ENCODE results near the gene RANBP3L. TPM values are rescaled to one million over a fixed set of nuclear protein-coding genes. Genes with fewer than 3 reads are reported as not detected.
"Not testable (repeated sequence)": the region's sequence is repeated elsewhere in the genome, so short reads cannot be mapped to it uniquely, and the experiment has no call there.

RANBP3L gene
- total and polyA plus RNA-seq, 9 donors, result 0.17 to 3.1 (median 0.94) TPM

DNA sequence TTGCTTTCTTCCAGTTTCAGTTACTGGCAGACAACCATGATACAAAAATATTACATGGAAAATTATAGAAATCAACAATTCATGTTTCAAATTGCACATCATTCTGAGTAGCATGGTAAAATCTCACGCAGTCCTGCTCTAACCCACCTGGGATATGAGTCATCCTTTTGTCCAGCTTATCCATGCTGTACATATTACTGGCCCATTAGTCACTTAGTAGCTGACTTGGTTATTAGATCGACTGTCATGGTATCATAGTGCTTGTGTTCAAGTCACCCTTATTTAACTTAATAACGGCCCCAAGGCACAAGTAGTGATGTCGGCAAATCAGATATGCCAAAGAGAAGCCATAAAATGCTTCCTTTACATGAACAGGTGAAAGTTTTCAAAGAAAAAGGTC, 101.2 kb downstream of the RANBP3L start:
- H3K4me1 ChIP-seq (ENCODE audit: insufficient read depth), result no peaks in the 10 kb centered on the region
- no peaks in the 10 kb centered on the region for H3K36me3 ChIP-seq
- no peak overlapping the region for H3K27ac ChIP-seq
- no peak for DNase-seq
- no peaks in the 10 kb centered on the region for H3K9me3 ChIP-seq
- intact Hi-C loops (cut with DNase I), result no loop called here
- TF ChIP-seq POLR2A (IDR thresholded peaks at IDR 0.05), result no peak
- TF ChIP-seq EP300 (IDR thresholded peaks at IDR 0.05), result no peak
- TF ChIP-seq, protein P1, sequence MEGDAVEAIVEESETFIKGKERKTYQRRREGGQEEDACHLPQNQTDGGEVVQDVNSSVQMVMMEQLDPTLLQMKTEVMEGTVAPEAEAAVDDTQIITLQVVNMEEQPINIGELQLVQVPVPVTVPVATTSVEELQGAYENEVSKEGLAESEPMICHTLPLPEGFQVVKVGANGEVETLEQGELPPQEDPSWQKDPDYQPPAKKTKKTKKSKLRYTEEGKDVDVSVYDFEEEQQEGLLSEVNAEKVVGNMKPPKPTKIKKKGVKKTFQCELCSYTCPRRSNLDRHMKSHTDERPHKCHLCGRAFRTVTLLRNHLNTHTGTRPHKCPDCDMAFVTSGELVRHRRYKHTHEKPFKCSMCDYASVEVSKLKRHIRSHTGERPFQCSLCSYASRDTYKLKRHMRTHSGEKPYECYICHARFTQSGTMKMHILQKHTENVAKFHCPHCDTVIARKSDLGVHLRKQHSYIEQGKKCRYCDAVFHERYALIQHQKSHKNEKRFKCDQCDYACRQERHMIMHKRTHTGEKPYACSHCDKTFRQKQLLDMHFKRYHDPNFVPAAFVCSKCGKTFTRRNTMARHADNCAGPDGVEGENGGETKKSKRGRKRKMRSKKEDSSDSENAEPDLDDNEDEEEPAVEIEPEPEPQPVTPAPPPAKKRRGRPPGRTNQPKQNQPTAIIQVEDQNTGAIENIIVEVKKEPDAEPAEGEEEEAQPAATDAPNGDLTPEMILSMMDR (IDR thresholded peaks at IDR 0.05), result no peak
- H3K27me3 ChIP-seq, result no peaks in the 10 kb centered on the region
- 92 to 93% (median 93%) methylated on average over 4 of the region's 4 CpGs for WGBS, 3 donors
- no peak overlapping the region for H3K4me3 ChIP-seq

DNA sequence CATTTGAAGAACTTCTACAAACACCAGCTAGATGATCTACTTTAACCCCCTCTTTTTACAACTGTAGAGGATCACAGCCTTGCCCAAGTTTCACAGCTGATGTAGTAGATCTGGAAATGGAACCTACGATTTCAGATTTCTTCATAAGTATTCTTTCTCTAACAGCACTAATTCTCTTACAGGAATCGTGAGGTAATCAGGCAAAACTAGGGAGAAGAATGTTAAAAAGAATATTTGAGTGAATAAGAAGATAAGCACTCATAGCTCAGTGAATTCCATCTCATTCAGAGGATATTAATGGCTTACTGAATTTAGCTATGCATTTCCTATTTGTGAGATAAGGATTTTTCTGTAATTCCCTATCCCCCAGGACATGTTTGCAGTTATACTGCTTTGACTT, 102.1 kb downstream of the RANBP3L start:
- TF ChIP-seq EP300 (IDR thresholded peaks at IDR 0.05) (no peak), POLR2A (IDR thresholded peaks at IDR 0.05) (no peak)
- TF ChIP-seq, protein P1 (IDR thresholded peaks at IDR 0.05), result no peak

DNA sequence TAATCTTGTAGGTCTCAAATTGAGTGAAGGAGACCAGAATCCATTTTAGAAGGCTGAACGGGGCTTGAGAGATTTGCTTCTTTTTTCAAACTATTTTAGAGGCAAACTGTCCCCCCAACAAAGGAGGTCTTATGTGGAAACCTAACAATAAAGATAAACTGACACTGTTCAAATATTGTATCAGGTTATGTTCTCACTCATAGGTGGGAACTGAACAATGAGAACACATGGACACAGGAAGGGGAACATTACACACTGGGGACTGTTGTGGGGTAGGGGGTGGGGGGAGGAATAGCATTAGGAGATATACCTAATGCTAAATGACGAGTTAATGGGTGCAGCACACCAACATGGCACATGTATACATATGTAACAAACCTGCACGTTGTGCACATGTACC, 102.9 kb downstream of the RANBP3L start:
- H3K4me3 ChIP-seq; H3K27ac ChIP-seq; intact Hi-C loops (cut with DNase I); H3K36me3 ChIP-seq; H3K9me3 ChIP-seq; DNase-seq; H3K4me1 ChIP-seq (ENCODE audit: insufficient read depth); H3K27me3 ChIP-seq: not testable (repeated sequence)
- WGBS, 3 donors, result 85 to 95% (median 89%) methylated on average over 2 to 3 of the region's 3 CpGs

More for the DNA sequence above, 102.1 kb downstream of the RANBP3L start:
- H3K4me1 ChIP-seq (ENCODE audit: insufficient read depth), result no peaks in the 10 kb centered on the region
- no peaks in the 10 kb centered on the region for H3K27me3 ChIP-seq
- no peak overlapping the region for H3K4me3 ChIP-seq
- DNase-seq, result no peak
- 12 to 38% (median 37%) methylated on average over 2 of the region's 2 CpGs for WGBS, 3 donors
- H3K9me3 ChIP-seq, result no peaks in the 10 kb centered on the region
- no peak overlapping the region for H3K27ac ChIP-seq
- intact Hi-C loops (cut with DNase I), result no loop called here
- no peaks in the 10 kb centered on the region for H3K36me3 ChIP-seq

Other genes starting within 250 kb of the RANBP3L start
- not detected for gene UGT3A2, start 235.0 kb downstream of the RANBP3L start, total RNA-seq
- gene UGT3A2, start 235.0 kb downstream of the RANBP3L start, polyA plus RNA-seq, result under 1 TPM in 1 of 2 donors, not detected in 1; 0.23 TPM
- gene LMBRD2, start 150.0 kb downstream of the RANBP3L start, total RNA-seq, result 1 to 10 TPM; 5.4 to 8.8 (median 6.3) TPM
- 1 to 10 TPM; 2.0 to 6.5 TPM for gene LMBRD2, start 150.0 kb downstream of the RANBP3L start, polyA plus RNA-seq
- 10 to 100 TPM in 4 of 7 donors, 1 to 10 TPM in 3; 7.9 to 15.4 (median 13.7) TPM for gene SKP2, start 149.8 kb downstream of the RANBP3L start, total RNA-seq
- 1 to 10 TPM; 4.5 to 10.0 TPM for gene SKP2, start 149.8 kb downstream of the RANBP3L start, polyA plus RNA-seq
- 10 to 100 TPM; 16.7 to 46.7 (median 32.0) TPM for gene NADK2, start 60.0 kb downstream of the RANBP3L start, total RNA-seq
- 10 to 100 TPM; 13.5 to 26.4 TPM for gene NADK2, start 60.0 kb downstream of the RANBP3L start, polyA plus RNA-seq